Astrocyte of the spinal cord (primary cell): ENCODE results near the gene CAND1.

Experiments
- DNase-seq: peaks from one replicate; pipeline ENCODE4 v3.0.0; 2011; ENCODE audit warnings: low read depth, low spot score
- H3K4me3 ChIP-seq: 2 replicates; pipeline ENCODE4 v1.5.1; 2011; ENCODE audit warnings: low read depth, mild to moderate bottlenecking, low read length, moderate library complexity
- in situ Hi-C: cut with HindIII; loops from 2 replicates; pipeline ENCODE4 v1.10.0; 2017; ENCODE audit warnings: low sequenced_read_pairs
- TF ChIP-seq, protein P1 (sequence below): IDR thresholded peaks from 2 replicates; pipeline ENCODE4 v1.5.1; 2012; ENCODE audit warnings: low read depth, mild to moderate bottlenecking, low read length, inconsistent platforms

CAND1 gene

GRCh38 chr12:67365131-67365530 lies 96.0 kb downstream of the CAND1 start:
- in situ Hi-C loops = no loop called here
- DNase-seq = no peak
- no peak overlapping the region for H3K4me3 ChIP-seq
- TF ChIP-seq, protein P1, sequence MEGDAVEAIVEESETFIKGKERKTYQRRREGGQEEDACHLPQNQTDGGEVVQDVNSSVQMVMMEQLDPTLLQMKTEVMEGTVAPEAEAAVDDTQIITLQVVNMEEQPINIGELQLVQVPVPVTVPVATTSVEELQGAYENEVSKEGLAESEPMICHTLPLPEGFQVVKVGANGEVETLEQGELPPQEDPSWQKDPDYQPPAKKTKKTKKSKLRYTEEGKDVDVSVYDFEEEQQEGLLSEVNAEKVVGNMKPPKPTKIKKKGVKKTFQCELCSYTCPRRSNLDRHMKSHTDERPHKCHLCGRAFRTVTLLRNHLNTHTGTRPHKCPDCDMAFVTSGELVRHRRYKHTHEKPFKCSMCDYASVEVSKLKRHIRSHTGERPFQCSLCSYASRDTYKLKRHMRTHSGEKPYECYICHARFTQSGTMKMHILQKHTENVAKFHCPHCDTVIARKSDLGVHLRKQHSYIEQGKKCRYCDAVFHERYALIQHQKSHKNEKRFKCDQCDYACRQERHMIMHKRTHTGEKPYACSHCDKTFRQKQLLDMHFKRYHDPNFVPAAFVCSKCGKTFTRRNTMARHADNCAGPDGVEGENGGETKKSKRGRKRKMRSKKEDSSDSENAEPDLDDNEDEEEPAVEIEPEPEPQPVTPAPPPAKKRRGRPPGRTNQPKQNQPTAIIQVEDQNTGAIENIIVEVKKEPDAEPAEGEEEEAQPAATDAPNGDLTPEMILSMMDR = no peak

DNA sequence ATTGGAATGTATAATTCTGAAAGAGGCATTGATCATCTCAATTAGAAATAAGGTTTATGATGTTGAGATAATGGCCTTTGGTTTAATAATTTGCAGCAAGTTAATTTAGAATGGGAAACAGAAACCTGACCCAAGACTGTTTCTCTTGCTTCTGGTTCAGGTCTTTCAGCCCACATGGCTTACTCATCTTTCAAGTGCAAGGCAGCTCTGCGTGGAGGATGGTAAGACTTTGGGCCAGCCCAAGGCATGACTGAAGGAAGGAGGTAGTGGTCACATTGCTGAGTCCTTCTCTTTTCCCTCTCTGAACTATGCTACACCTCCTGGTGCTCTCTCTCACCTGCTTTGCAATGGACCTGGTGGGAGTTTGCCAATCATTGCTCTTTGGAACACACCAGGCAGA lies 98.7 kb downstream of the CAND1 start:
- in situ Hi-C loops = no loop called here
- TF ChIP-seq, protein P1 = no peak
- no peak for DNase-seq
- no peak overlapping the region for H3K4me3 ChIP-seq
